Subcutaneous abdominal adipose tissue (tissue), 5 donors: ENCODE measurements around the gene ARVCF.

Experiments
- H3K27ac ChIP-seq: one replicate; pipeline ENCODE4 v1.7.0; 2013; ENCODE audit warnings: low read depth, mild to moderate bottlenecking, inconsistent platforms, low read length, moderate library complexity
- H3K27me3 ChIP-seq, 5 donors: one replicate each; pipeline ENCODE4 v1.7.0; 2013; ENCODE audit warnings: low read length in 5 of 5, inconsistent platforms in 1 of 5; ENCODE audit not compliant: control insufficient read depth in 5 of 5, insufficient read depth in 4 of 5
- H3K36me3 ChIP-seq, 5 donors: one replicate each; pipeline ENCODE4 v1.7.0; 2013; ENCODE audit warnings: low read length in 5 of 5; ENCODE audit not compliant: control insufficient read depth in 5 of 5, insufficient read depth in 5 of 5
- H3K4me1 ChIP-seq, 5 donors: one replicate each; pipeline ENCODE4 v1.7.0; 2013; ENCODE audit warnings: low read length in 5 of 5, mild to moderate bottlenecking in 3 of 5, moderate library complexity in 1 of 5; ENCODE audit not compliant: control insufficient read depth in 5 of 5, insufficient read depth in 5 of 5
- H3K4me3 ChIP-seq, 5 donors: one replicate each; pipeline ENCODE4 v1.7.0; 2013; ENCODE audit warnings: low read length in 5 of 5, low read depth in 1 of 5
- H3K9ac ChIP-seq, 5 donors: one replicate each; pipeline ENCODE4 v1.7.0; 2013; ENCODE audit warnings: low read length in 5 of 5, mild to moderate bottlenecking in 4 of 5, moderate library complexity in 3 of 5
- H3K9me3 ChIP-seq, 5 donors: one replicate each; pipeline ENCODE4 v1.7.0; 2013; ENCODE audit warnings: low read length in 5 of 5; ENCODE audit not compliant: control insufficient read depth in 5 of 5
- donor health status: healthy.
- donor health status: healthy.
- donor health status: healthy.
- donor health status: healthy.
- donor health status: healthy.

The ARVCF gene

GRCh38 chr22:20053407-20054033, 36.9 kb upstream of the ARVCF start:
- Histone ChIP-seq H3K9ac (no peak overlapping the region), H3K9me3 (no peaks in the 10 kb centered on the region), H3K4me3 (no peak overlapping the region), H3K36me3 (peaks cover 0 to 72% (median 62%) of the 10 kb centered on the region in 5 donors), H3K4me1 (peaks cover 0 to 6% (median 0%) of the 10 kb centered on the region in 5 donors), H3K27ac (no peak overlapping the region), H3K27me3 (no peaks in the 10 kb centered on the region)

GRCh38 chr22:20052309-20053259, 36.0 kb upstream of the ARVCF start:
- H3K9ac ChIP-seq = no peak overlapping the region
- peaks cover 0 to 71% (median 59%) of the 10 kb centered on the region in 5 donors for H3K36me3 ChIP-seq
- no peaks in the 10 kb centered on the region for H3K27me3 ChIP-seq
- no peaks in the 10 kb centered on the region for H3K9me3 ChIP-seq
- H3K4me3 ChIP-seq = no peak overlapping the region
- H3K27ac ChIP-seq = no peak overlapping the region
- peaks cover 0 to 6% (median 0%) of the 10 kb centered on the region in 5 donors for H3K4me1 ChIP-seq

GRCh38 chr22:20051927-20052308, 35.3 kb upstream of the ARVCF start:
- Histone ChIP-seq H3K27me3 (no peaks in the 10 kb centered on the region), H3K4me3 (no peak overlapping the region), H3K9me3 (no peaks in the 10 kb centered on the region), H3K4me1 (peaks cover 0 to 6% (median 0%) of the 10 kb centered on the region in 5 donors), H3K36me3 (peaks cover 0 to 69% (median 56%) of the 10 kb centered on the region in 5 donors), H3K27ac (no peak overlapping the region), H3K9ac (no peak overlapping the region)

GRCh38 chr22:20046730-20047129, 30.1 kb upstream of the ARVCF start:
- H3K9me3 ChIP-seq = no peaks in the 10 kb centered on the region
- H3K27ac ChIP-seq = no peak overlapping the region
- peaks cover 0 to 58% (median 31%) of the 10 kb centered on the region in 5 donors for H3K36me3 ChIP-seq
- H3K9ac ChIP-seq = no peak overlapping the region
- peaks cover 0 to 12% (median 5%) of the 10 kb centered on the region in 5 donors for H3K4me1 ChIP-seq
- no peak overlapping the region for H3K4me3 ChIP-seq
- no peaks in the 10 kb centered on the region for H3K27me3 ChIP-seq

- Histone ChIP-seq H3K4me3 (no peak overlapping the region), H3K9me3 (no peaks in the 10 kb centered on the region), H3K9ac (no peak overlapping the region), H3K27ac (no peak overlapping the region), H3K36me3 (peaks cover 0 to 71% (median 43%) of the 10 kb centered on the region in 5 donors), H3K4me1 (peaks cover 0 to 12% (median 5%) of the 10 kb centered on the region in 5 donors), H3K27me3 (no peaks in the 10 kb centered on the region)
Measured at GRCh38 chr22:20044495-20045151, 28.0 kb upstream of the ARVCF start.

- no peak overlapping the region for H3K27ac ChIP-seq
- H3K9ac ChIP-seq = no peak overlapping the region
- H3K4me1 ChIP-seq = peaks cover 0 to 12% (median 5%) of the 10 kb centered on the region in 5 donors
- no peaks in the 10 kb centered on the region for H3K9me3 ChIP-seq
- H3K36me3 ChIP-seq = peaks cover 0 to 76% (median 43%) of the 10 kb centered on the region in 5 donors
- no peaks in the 10 kb centered on the region for H3K27me3 ChIP-seq
- no peak overlapping the region for H3K4me3 ChIP-seq
Measured at GRCh38 chr22:20043997-20044342, 27.3 kb upstream of the ARVCF start.

GRCh38 chr22:20043057-20043996, 26.7 kb upstream of the ARVCF start:
- Histone ChIP-seq H3K4me1 (peaks cover 0 to 12% (median 5%) of the 10 kb centered on the region in 5 donors), H3K27ac (no peak overlapping the region), H3K9ac (no peak overlapping the region), H3K36me3 (peaks cover 0 to 81% (median 47%) of the 10 kb centered on the region in 5 donors), H3K4me3 (no peak overlapping the region), H3K9me3 (no peaks in the 10 kb centered on the region), H3K27me3 (no peaks in the 10 kb centered on the region)

- H3K9ac ChIP-seq = no peak overlapping the region
- no peaks in the 10 kb centered on the region for H3K9me3 ChIP-seq
- H3K4me3 ChIP-seq = no peak overlapping the region
- no peak overlapping the region for H3K27ac ChIP-seq
- H3K36me3 ChIP-seq = peaks cover 0 to 79% (median 61%) of the 10 kb centered on the region in 5 donors
- no peaks in the 10 kb centered on the region for H3K27me3 ChIP-seq
- peaks cover 0 to under 1% (median 0%) of the 10 kb centered on the region in 5 donors for H3K4me1 ChIP-seq
Measured at GRCh38 chr22:20040327-20041200, 23.9 kb upstream of the ARVCF start.
